ENCODE measurements around the gene EPHB1.

The EPHB1 gene

GRCh38 chr3:134881305-134881704, 86.2 kb downstream of the EPHB1 start:
- H3K36me3 ChIP-seq (replicated peaks): no peaks in the 10 kb centered on the region
- DNase-seq: no peak
- no peak for TF ChIP-seq CTCF (IDR thresholded peaks at IDR 0.05; ENCODE audit: low read depth, low read length, missing control alignments)
- no peak overlapping the region for H3K4me3 ChIP-seq (ENCODE audit: low read depth, low read length)
- no peak overlapping the region for H3K27ac ChIP-seq
- no peaks in the 10 kb centered on the region for H3K27me3 ChIP-seq (replicated peaks)
- in situ Hi-C loops (cut with HindIII; ENCODE audit: low pct_ligation_motif_present, low sequenced_read_pairs): no loop called here

- H3K4me3 ChIP-seq (ENCODE audit: low read depth, low read length): no peak overlapping the region
- in situ Hi-C loops (cut with HindIII; ENCODE audit: low pct_ligation_motif_present, low sequenced_read_pairs): no loop called here
- TF ChIP-seq CTCF (IDR thresholded peaks at IDR 0.05; ENCODE audit: low read depth, low read length, missing control alignments): no peak
- no peaks in the 10 kb centered on the region for H3K27me3 ChIP-seq (replicated peaks)
- no peak overlapping the region for H3K27ac ChIP-seq
- no peaks in the 10 kb centered on the region for H3K36me3 ChIP-seq (replicated peaks)
- DNase-seq: no peak
Measured at GRCh38 chr3:134883697-134884385, 88.8 kb downstream of the EPHB1 start.

- Histone ChIP-seq H3K27ac (no peak overlapping the region), H3K36me3 (replicated peaks) (no peaks in the 10 kb centered on the region), H3K27me3 (replicated peaks) (no peaks in the 10 kb centered on the region), H3K4me3 (ENCODE audit: low read depth, low read length) (no peak overlapping the region)
- no peak for DNase-seq
- peak; percentile 22 for TF ChIP-seq CTCF (IDR thresholded peaks at IDR 0.05; ENCODE audit: low read depth, low read length, missing control alignments)
- in situ Hi-C loops (cut with HindIII; ENCODE audit: low pct_ligation_motif_present, low sequenced_read_pairs): no loop called here
Measured at GRCh38 chr3:134885877-134886621, 91.0 kb downstream of the EPHB1 start.

GRCh38 chr3:134886991-134887390, 91.9 kb downstream of the EPHB1 start:
- Histone ChIP-seq H3K27me3 (replicated peaks) (no peaks in the 10 kb centered on the region), H3K27ac (no peak overlapping the region), H3K4me3 (ENCODE audit: low read depth, low read length) (no peak overlapping the region), H3K36me3 (replicated peaks) (no peaks in the 10 kb centered on the region)
- no peak for TF ChIP-seq CTCF (IDR thresholded peaks at IDR 0.05; ENCODE audit: low read depth, low read length, missing control alignments)
- no peak for DNase-seq
- in situ Hi-C loops (cut with HindIII; ENCODE audit: low pct_ligation_motif_present, low sequenced_read_pairs): no loop called here

- no peak for TF ChIP-seq CTCF (IDR thresholded peaks at IDR 0.05; ENCODE audit: low read depth, low read length, missing control alignments)
- H3K4me3 ChIP-seq (ENCODE audit: low read depth, low read length): no peak overlapping the region
Measured at GRCh38 chr3:134887536-134887935, 92.5 kb downstream of the EPHB1 start.

More at GRCh38 chr3:134887536-134887935, 92.5 kb downstream of the EPHB1 start:
- H3K27ac ChIP-seq: no peak overlapping the region
- in situ Hi-C loops (cut with HindIII; ENCODE audit: low pct_ligation_motif_present, low sequenced_read_pairs): no loop called here
- H3K36me3 ChIP-seq (replicated peaks): no peaks in the 10 kb centered on the region
- DNase-seq: no peak
- no peaks in the 10 kb centered on the region for H3K27me3 ChIP-seq (replicated peaks)

Measured in brain microvascular endothelial cell (primary cell).